AG08396 (cell line): ENCODE results near the gene VBP1.
"Not testable (repeated sequence)": the region's sequence is repeated elsewhere in the genome, so short reads cannot be mapped to it uniquely, and the experiment has no call there.

ENCODE experiments used
- DNase-seq: peaks from one replicate; pipeline ENCODE4 v3.0.0; 2012; ENCODE audit warnings: low spot score, mixed read lengths

VBP1 gene

GRCh38 chrX:155263854-155264628 lies 47.8 kb downstream of the VBP1 start, which contains the start of gene RAB39B:
RAB39B (minus strand) TSS chrX:155264491; CDS start chrX:155264288, 203 bp downstream.
- DNase-seq: peak; percentile 61

GRCh38 chrX:155266439-155266838 lies 50.2 kb downstream of the VBP1 start:
- no peak for DNase-seq

GRCh38 chrX:155267995-155268394 lies 51.7 kb downstream of the VBP1 start:
- not testable (repeated sequence) for DNase-seq

- no peak for DNase-seq
These were observed 54.7 kb downstream of the VBP1 start for GRCh38 chrX:155270969-155271368.

- no peak for DNase-seq
These were observed 63.6 kb downstream of the VBP1 start for GRCh38 chrX:155279873-155280272.
